ENCODE results near the gene DYNC2I2.
"Not testable (repeated sequence)": the region's sequence is repeated elsewhere in the genome, so short reads cannot be mapped to it uniquely, and the experiment has no call there.

DYNC2I2 gene

DNA sequence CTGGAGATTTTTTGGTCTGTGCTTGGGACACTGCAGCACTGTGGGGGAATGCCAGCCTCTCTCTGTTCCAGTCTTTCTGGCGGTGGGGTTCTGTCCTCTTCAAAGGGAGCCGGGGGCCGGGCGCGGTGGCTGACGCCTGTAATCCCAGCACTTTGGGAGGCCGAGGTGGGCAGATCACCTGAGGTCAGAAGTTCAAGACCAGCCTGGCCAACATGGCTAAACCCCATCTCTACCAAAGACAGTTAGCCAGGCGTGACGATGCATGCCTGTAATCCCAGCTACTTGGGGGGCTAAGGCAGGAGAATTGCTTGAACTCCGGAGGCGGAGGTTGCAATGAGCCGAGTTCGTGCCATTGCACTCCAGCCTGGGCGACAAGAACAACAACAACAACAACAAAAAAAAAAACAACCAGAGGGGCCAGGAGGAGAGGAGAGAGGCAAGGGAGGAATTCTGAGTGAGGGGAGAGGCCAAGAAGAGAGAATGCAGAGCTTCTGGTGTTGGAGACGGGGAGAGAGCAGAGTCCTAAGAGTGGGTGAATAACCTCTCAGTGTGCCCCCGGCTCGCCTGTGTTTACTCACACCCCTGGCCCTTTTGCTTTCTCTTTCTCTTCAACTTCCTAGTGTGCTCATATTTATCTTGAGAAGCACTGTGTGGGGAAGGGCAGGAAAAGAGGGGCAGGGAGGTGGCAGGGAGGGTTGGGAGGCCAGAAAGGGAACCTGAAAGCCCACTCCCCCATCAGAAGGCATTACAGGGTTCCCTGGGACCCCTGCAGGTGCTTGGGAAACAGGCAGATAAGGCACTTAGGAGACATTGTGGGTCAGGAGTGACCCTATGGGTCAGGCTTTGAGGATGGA lies 29.2 kb upstream of the DYNC2I2 start:
- DNase-seq: no peak

GRCh38 chr9:128684325-128685199 lies 27.9 kb upstream of the DYNC2I2 start:
- DNase-seq: peak; percentile 46

DNA sequence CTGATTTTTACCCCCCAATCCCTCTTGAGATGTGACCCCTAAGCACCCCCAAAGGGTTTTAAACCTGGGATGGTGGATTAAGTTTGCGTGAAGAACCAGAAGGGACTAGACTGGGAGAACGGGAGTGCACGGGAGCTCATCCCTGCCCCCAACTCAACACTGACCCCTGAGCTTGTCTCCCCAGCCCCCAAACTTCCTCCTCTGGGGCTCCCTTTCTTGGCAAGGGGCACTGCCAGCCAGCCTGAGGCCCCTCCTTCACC lies 27.3 kb upstream of the DYNC2I2 start:
- DNase-seq: no peak

DNA sequence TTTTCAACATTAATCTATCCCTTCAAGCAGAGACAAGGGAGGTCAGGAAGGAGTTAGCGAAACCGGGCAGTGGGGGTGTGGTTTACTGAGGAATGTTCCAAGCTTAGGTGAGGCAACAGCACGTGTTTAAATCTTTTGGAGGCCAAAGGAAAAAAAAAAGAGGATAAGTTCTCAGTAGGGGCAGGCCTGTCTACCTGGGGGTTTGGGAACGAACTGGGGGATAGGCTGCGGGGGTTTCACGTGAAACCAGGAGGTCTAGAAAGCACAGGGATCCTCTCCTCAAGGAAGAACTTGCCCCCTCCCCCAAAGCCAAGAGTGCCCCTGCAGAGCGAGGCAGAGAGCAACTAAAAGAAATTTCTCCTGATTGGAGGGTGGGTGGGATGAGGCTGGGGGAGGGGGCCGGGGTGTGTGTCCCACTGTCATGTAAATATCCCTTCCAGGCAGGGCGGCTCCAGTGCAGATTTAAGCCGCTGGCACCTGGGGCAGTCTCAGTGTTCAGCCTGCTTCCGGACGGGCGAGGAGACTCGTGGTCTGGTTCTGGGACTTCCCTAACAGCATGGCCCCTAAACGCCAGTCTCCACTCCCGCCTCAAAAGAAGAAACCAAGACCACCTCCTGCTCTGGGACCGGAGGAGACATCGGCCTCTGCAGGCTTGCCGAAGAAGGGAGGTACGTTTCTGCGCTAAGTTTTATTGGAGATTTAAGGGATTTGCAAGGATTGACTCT lies 26.9 kb upstream of the DYNC2I2 start:
- no peak for DNase-seq

GRCh38 chr9:128677794-128678193 lies 21.1 kb upstream of the DYNC2I2 start:
- DNase-seq: no peak

DNA sequence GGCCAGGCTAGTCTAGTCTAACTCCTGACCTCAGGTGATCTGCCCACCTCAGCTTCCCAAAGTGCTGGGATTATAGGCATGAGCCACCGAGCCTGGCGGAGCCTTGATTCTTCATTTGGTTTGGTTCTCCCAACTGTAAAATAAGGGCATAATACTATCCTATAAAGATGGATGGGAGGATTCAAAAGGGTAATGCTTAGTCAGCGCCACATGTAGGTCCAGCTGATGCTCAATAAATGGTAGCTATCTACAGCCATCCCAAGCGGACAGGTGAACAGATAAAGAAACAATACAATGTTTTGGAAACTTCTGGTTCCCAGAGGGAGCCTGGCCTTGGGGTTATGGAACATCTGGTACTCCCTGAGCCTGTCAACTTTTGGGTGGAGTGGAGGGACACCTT lies 18.7 kb upstream of the DYNC2I2 start:
- DNase-seq: no peak

- DNase-seq: no peak
Measured at GRCh38 chr9:128669786-128670185, 13.1 kb upstream of the DYNC2I2 start.

- not testable (repeated sequence) for DNase-seq
Measured at GRCh38 chr9:128666481-128666941, 9.9 kb upstream of the DYNC2I2 start.

- no peak for DNase-seq
Measured at GRCh38 chr9:128657796-128658195, 1.1 kb upstream of the DYNC2I2 start.

- DNase-seq: no peak
Measured at GRCh38 chr9:128657344-128657704, 677 bp upstream of the DYNC2I2 start.

DNA sequence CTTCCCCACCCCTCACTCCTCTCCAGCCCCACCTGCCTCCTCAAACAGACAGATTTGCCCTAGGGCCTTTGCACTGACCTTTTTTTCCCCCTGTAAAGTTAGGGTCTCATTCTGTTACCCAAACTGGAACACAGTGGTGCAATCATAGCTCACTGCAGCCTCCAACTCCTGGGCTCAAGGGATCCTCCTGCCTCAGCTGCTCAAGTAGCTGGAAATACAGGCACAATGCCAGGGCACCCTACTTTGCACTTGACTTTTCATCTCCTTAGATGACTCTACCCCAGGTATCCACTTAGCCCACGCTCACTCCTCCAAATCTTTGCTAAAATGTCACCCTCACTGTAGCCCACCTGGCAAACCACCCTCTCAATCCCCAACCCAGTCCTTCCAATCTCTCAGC lies 2.2 kb downstream of the DYNC2I2 start:
- no peak for DNase-seq

DNA sequence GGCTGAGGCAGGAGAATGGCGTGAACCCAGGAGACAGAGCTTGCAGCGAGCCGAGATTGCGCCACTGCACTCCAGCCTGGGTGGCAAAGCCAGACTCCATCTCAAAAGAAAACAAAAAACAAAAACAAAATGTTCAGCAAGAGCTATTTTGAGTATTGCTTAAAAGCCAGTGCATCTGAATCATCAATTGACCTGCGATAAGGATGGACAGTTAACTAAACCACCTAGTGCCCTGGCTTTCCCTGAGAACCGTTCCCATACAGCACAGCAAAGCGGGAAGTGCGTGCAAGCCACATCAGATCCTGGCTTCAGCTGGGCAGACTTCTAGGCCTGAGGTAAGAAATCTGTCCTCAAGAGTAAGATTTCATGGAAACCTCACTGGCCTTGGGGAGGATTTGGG lies 2.7 kb downstream of the DYNC2I2 start:
- no peak for DNase-seq

DNA sequence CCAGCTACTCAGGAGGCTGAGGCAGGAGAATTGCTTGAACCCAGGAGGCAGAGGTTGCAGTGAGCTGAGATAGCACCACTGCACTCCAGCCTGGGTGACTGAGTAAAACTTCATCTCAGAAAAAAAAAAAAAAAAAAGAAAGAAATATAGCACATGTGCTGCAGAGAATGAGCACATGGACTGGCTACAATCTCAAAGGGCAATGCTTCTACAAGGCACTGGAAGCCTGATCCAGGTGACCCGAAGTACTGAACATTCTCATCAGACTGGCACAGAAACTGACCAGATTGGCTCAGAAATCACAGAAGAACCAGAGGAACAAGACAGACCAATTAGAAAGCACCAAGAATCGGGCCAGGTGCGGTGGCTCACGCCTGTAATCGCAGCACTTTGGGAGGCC lies 4.8 kb downstream of the DYNC2I2 start:
- no peak for DNase-seq

- not testable (repeated sequence) for DNase-seq
Measured at GRCh38 chr9:128648206-128648605, 8.4 kb downstream of the DYNC2I2 start.

DNA sequence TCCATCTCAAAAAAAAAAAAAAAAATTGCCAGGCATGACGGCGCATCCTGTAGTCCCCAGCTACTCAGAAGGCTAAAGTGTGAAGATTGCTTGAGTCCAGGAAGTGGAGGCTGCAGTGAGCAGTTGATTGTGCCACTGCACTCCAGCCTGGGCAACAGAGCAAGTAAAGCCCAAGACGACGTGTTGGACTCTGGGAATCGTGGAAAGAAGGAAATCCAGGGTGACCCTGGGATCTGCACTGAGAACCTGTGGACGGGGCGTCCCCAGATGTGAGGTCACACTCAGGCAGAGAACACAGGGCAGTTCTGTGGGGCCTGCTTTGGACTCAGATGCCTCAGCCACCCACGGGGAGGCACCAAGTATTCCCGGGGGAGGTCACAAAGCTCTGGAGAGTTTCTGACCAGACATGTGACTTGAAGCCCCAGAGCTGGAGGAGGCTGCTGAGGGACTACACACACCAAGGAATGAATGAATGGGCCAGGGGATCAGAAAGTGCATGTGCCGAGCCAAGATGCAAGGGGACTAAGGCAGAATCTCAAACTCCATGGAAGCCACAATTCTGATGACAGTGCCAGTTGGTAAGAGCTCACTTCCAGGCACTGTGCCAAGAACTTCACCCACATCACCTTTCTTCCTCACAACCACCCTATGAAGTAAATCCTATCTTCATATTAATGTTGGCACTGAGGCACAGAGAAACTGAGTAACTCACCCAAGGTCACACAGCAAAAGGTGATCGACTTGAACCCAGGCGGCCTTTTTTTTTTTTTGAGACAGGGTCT lies 12.9 kb downstream of the DYNC2I2 start:
- no peak for DNase-seq

DNA sequence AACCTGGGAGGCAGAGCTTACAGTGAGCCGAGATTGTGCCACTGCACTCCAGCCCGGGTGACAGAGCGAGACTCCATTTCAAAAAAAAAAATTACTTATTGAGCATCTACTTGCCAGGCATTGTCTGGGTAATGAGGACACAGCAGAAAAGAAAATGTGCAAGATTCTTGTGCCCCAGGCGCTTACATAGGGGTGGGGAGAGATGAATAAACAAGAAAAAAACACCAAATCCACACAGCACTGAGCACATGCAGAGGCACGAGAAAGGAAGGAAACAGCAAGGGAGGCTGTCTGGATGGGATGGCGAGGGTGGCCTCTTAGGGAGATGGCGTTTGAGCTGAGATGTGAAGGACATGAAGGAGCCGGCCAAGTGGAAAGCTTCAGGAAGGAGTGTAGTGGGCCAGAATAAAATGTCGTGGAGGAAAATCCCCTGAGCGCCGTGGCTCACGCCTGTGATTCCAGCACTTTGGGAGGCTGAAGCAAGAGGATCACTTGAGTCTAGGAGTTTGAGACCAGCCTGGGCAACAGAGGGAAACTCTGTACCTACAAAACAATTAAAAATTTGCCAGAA lies 13.9 kb downstream of the DYNC2I2 start:
- no peak for DNase-seq

DNA sequence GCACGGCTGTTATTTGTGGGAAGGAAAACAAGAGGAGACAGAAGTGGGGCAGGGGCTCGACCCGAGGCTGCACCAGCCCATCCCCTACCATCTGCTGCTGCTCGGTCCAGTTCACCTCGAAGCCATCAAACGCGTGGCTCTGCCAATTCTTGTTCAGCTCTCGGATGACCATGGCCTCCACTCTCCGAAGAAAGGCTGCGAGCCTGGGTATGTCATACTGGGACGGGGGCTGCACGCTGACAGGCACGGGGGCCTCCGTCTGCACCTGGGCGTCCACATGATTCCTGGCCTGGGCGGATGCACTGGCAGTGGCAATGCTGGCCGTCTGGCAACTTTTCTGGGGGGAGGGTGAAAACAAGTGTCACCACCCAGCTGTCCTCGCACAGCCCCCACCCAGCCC lies 16.0 kb downstream of the DYNC2I2 start:
- DNase-seq: no peak

GRCh38 chr9:128638580-128638979 lies 18.1 kb downstream of the DYNC2I2 start:
- DNase-seq: no peak

DNA sequence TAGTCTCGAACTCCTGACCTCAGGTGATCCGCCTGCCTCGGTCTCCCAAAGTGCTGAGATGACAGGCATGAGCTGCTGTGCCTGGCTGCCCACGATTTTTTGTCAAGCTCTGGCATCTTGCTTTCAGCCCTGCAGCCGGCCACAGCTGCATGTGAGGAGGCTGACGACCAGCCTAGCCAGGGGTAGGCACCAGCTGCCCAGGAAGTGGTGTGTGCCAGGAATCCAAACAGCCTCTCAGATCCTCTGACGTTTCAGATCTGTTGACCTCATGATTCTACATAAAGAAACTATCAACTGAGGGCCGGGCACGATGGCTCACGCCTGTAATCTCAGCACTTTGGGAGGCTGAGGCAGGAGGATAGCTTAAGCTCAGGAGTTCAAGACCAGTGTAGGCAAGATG lies 19.0 kb downstream of the DYNC2I2 start:
- DNase-seq: no peak

- DNase-seq: no peak
Measured at GRCh38 chr9:128636556-128637530, 19.8 kb downstream of the DYNC2I2 start.

GRCh38 chr9:128636024-128636390 lies 20.6 kb downstream of the DYNC2I2 start:
- DNase-seq: no peak
